H9 (cell line): Measurements from ENCODE around the gene TSPAN5. TPM values are rescaled to one million over a fixed set of nuclear protein-coding genes. Genes with fewer than 3 reads are reported as not detected.

ENCODE experiments used
- DNase-seq: peaks from one replicate; pipeline ENCODE4 v3.0.0-alpha.2; 2017
- H2AFZ ChIP-seq: one replicate; pipeline ENCODE4 v1.6.1; 2013; ENCODE audit warnings: mild to moderate bottlenecking, low read length, control low read depth, moderate library complexity
- H2AK5ac ChIP-seq: 2 replicates; pipeline ENCODE4 v1.6.1; 2013; ENCODE audit warnings: low read length, control low read depth, mixed read lengths; ENCODE audit not compliant: insufficient read length
- H2BK120ac ChIP-seq: one replicate; pipeline ENCODE4 v1.6.1; 2013; ENCODE audit warnings: low read depth, mild to moderate bottlenecking, low read length, control low read depth, inconsistent platforms; ENCODE audit not compliant: poor library complexity, severe bottlenecking
- H2BK12ac ChIP-seq: 2 replicates; pipeline ENCODE4 v1.6.1; 2013; ENCODE audit warnings: low read length, control low read depth, mixed read lengths, low read depth; ENCODE audit not compliant: insufficient read length
- H2BK15ac ChIP-seq: 2 replicates; pipeline ENCODE4 v1.6.1; 2013; ENCODE audit warnings: low read depth, low read length, control low read depth
- H2BK20ac ChIP-seq: one replicate; pipeline ENCODE4 v1.6.1; 2013; ENCODE audit warnings: low read depth, mild to moderate bottlenecking, low read length, control low read depth, inconsistent platforms; ENCODE audit not compliant: poor library complexity, severe bottlenecking
- H2BK5ac ChIP-seq: 2 replicates; pipeline ENCODE4 v1.6.1; 2013; ENCODE audit warnings: low read length, control low read depth, mixed read lengths; ENCODE audit not compliant: insufficient read length
- H3K14ac ChIP-seq: 2 replicates; pipeline ENCODE4 v1.6.1; 2013; ENCODE audit warnings: low read length, control low read depth; ENCODE audit not compliant: insufficient read depth
- H3K18ac ChIP-seq: 2 replicates; pipeline ENCODE4 v1.6.1; 2013; ENCODE audit warnings: low read depth, mild to moderate bottlenecking, mixed read lengths, low read length, control low read depth; ENCODE audit not compliant: insufficient read length
- H3K23ac ChIP-seq: 2 replicates; pipeline ENCODE4 v1.6.1; 2013; ENCODE audit warnings: low read length, control low read depth, mixed read lengths, low read depth; ENCODE audit not compliant: insufficient read length
- H3K23me2 ChIP-seq: 2 replicates; pipeline ENCODE4 v1.6.1; 2013; ENCODE audit warnings: low read depth, mild to moderate bottlenecking, mixed read lengths, low read length, control low read depth; ENCODE audit not compliant: insufficient read length, poor library complexity, severe bottlenecking
- H3K27ac ChIP-seq: 2 replicates; pipeline ENCODE4 v1.5.1; 2013; ENCODE audit warnings: low read length, control low read depth, mixed read lengths, low read depth; ENCODE audit not compliant: insufficient read length
- H3K27me3 ChIP-seq: 2 replicates; pipeline ENCODE4 v1.6.1; 2013; ENCODE audit warnings: low read length, control low read depth, inconsistent platforms; ENCODE audit not compliant: insufficient read depth
- H3K4ac ChIP-seq: 2 replicates; pipeline ENCODE4 v1.6.1; 2013; ENCODE audit warnings: low read depth, mild to moderate bottlenecking, control low read depth, inconsistent platforms, low read length, moderate library complexity
- H3K4me1 ChIP-seq: 2 replicates; pipeline ENCODE4 v1.6.1; 2013; ENCODE audit warnings: low read length, control low read depth, inconsistent platforms; ENCODE audit not compliant: insufficient read depth
- H3K4me2 ChIP-seq: 2 replicates; pipeline ENCODE4 v1.6.1; 2013; ENCODE audit warnings: low read length, control low read depth, mixed read lengths; ENCODE audit not compliant: insufficient read length, insufficient read depth
- H3K56ac ChIP-seq: 2 replicates; pipeline ENCODE4 v1.6.1; 2013; ENCODE audit warnings: low read depth, mild to moderate bottlenecking, mixed read lengths, low read length, control low read depth; ENCODE audit not compliant: insufficient read length
- H3K79me1 ChIP-seq: 2 replicates; pipeline ENCODE4 v1.6.1; 2013; ENCODE audit warnings: low read depth, mild to moderate bottlenecking, moderate library complexity, low read length, control low read depth, inconsistent platforms; ENCODE audit not compliant: insufficient read depth, poor library complexity, severe bottlenecking
- H3K79me2 ChIP-seq: 2 replicates; pipeline ENCODE4 v1.6.1; 2013; ENCODE audit warnings: low read length, control low read depth, inconsistent platforms; ENCODE audit not compliant: insufficient read depth
- H3K9ac ChIP-seq: 2 replicates; pipeline ENCODE4 v1.6.1; 2013; ENCODE audit warnings: low read length, control low read depth, mixed read lengths; ENCODE audit not compliant: insufficient read length; ENCODE audit errors: extremely low read depth
- H3K9me3 ChIP-seq: one replicate; pipeline ENCODE4 v1.6.1; 2013; ENCODE audit warnings: low read depth, low read length, inconsistent platforms; ENCODE audit not compliant: control insufficient read depth
- H3T11ph ChIP-seq: one replicate; pipeline ENCODE4 v1.6.1; 2013; ENCODE audit warnings: mild to moderate bottlenecking, low read length, control low read depth, inconsistent platforms
- H4K20me1 ChIP-seq: one replicate; pipeline ENCODE4 v1.6.1; 2013; ENCODE audit not compliant: control insufficient read depth, insufficient read length, insufficient read depth
- H4K5ac ChIP-seq: 2 replicates; pipeline ENCODE4 v1.6.1; 2013; ENCODE audit warnings: low read depth, mild to moderate bottlenecking, mixed read lengths, low read length, control low read depth; ENCODE audit not compliant: insufficient read length
- H4K8ac ChIP-seq: replicated peaks from 2 replicates; pipeline ENCODE4 v1.6.1; 2013; ENCODE audit warnings: low read length, control low read depth, mixed read lengths, low read depth; ENCODE audit not compliant: insufficient read length
- H4K91ac ChIP-seq: 2 replicates; pipeline ENCODE4 v1.6.1; 2013; ENCODE audit warnings: low read depth, mild to moderate bottlenecking, moderate library complexity, mixed read lengths, low read length, control low read depth; ENCODE audit not compliant: insufficient read length
- H3K27ac Mint-ChIP-seq, 3 experiments: 2 replicates in 2 of 3; 3 replicates in 1 of 3; pipeline ENCODE4 v1.8.0; 2020 to 2021; ENCODE audit warnings: mixed read lengths in 3 of 3, mild to moderate bottlenecking in 1 of 3, moderate library complexity in 1 of 3
- H3K27me3 Mint-ChIP-seq: 2 replicates; pipeline ENCODE4 v1.8.0; 2021; ENCODE audit warnings: low read depth, mild to moderate bottlenecking, moderate library complexity, mixed read lengths
- H3K36me3 Mint-ChIP-seq, 3 experiments: 2 replicates in 2 of 3; 3 replicates in 1 of 3; pipeline ENCODE4 v1.8.0; 2020 to 2021; ENCODE audit warnings: low read depth in 3 of 3, mixed read lengths in 3 of 3; ENCODE audit not compliant: insufficient read depth in 1 of 3
- H3K4me1 Mint-ChIP-seq, 2 experiments: 2 replicates each; pipeline ENCODE4 v1.8.0; 2020; ENCODE audit warnings: mixed read lengths in 2 of 2
- H3K4me3 Mint-ChIP-seq, 2 experiments: 2 replicates in 1 of 2; 3 replicates in 1 of 2; pipeline ENCODE4 v1.8.0; 2020 to 2021; ENCODE audit warnings: mild to moderate bottlenecking in 2 of 2, mixed read lengths in 2 of 2, moderate library complexity in 1 of 2
- H3K9me3 Mint-ChIP-seq, 2 experiments: 2 replicates in 1 of 2; 3 replicates in 1 of 2; pipeline ENCODE4 v1.8.0; 2020; ENCODE audit warnings: mild to moderate bottlenecking in 2 of 2, mixed read lengths in 2 of 2, moderate library complexity in 1 of 2
- WGBS: extraction: QIAGEN DNeasy Blood & Tissue Kit; methylation state at CpG from one replicate; pipeline ENCODE4 v1.1.7; 2013; ENCODE audit warnings: missing lambda C conversion rate, low lambda C conversion rate, mixed read lengths; ENCODE audit not compliant: insufficient read length; ENCODE audit errors: extremely low coverage; 5-methylcytosine and 5-hydroxymethylcytosine counted together
- total RNA-seq: library from RNA; stranded (reverse); gene quantifications from 2 replicates; pipeline ENCODE4 v1.2.1, GENCODE V29; 2021
- TF ChIP-seq, protein P1 (sequence below): fragments of 200-600 bp; sonication (generic); conservative IDR thresholded peaks from 3 replicates; pipeline ENCODE4 v1.8.0; 2021; ENCODE audit warnings: antibody characterized with exemption, mild to moderate bottlenecking

TSPAN5 gene
- total RNA-seq, 1 experiment from 2014 or later, result 7.0 TPM

DNA sequence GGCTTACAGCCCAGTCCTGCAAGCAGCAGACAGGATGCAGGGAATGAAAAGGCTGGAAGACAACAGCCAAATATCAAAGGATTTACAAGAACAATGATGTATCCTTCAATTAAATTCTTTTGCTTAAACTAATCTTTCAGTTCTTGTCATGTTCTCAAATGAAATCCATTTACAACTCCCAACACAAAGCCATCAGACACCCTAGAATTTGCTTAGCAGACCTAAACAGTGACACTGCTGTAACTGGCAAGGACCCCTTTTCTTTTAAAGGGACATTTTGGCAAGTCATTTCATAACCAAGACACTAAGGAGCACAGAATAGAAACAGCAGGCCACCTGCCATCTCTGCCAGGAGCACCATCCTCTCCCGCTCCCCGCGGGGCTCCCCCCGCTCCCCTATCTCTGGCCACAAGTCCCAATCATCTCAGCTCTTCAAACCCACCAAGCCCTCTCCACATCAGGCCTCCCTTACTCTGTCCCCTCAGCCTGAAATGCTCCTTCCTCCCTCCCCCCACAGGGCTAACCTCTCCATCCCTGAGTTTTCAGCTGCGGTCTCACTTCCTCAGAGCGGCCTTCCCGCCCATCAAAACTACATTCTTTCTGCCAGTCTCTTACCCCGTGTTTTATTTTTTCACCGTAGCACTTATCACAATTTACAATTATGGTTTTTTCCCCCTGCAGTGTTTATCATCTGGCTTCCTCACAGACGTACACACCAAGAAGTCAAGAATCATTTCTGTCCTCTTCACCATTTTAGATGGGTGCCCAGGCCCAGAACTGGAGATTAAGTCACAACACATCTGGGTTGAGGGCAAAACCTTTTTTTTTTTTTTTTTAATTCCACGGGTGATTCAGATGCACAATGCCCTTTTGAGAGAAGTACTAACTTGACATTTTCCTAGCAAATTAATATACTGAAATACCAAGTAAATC is 45.8 kb downstream of the TSPAN5 start:
- Histone ChIP-seq H2AFZ (no peak overlapping the region), H3K4ac (no peak overlapping the region), H4K91ac (no peak overlapping the region), H2BK12ac (no peak overlapping the region), H3K79me2 (peaks cover 2% of the 10 kb centered on the region; the same call in 1 of the 2 replicates), H3K18ac (no peak overlapping the region), H3K27me3 (no peaks in the 10 kb centered on the region), H3K4me2 (no peak overlapping the region), H2BK15ac (no peak overlapping the region), H2AK5ac (no peak overlapping the region), H3K14ac (no peak overlapping the region), H4K20me1 (no peaks in the 10 kb centered on the region), H3K9ac (no peak overlapping the region), H3K79me1 (no peaks in the 10 kb centered on the region), H4K8ac (no peak overlapping the region), H3K23me2 (no peaks in the 10 kb centered on the region), H3K56ac (no peak overlapping the region), H3K4me1 (peaks cover 18% of the 10 kb centered on the region), H3K23ac (no peak overlapping the region), H4K5ac (no peak overlapping the region), H2BK5ac (no peak overlapping the region), H3K27ac (no peak overlapping the region), H3K9me3 (no peaks in the 10 kb centered on the region), H2BK120ac (no peak overlapping the region), H3T11ph (no peak overlapping the region), H2BK20ac (no peak overlapping the region)
- WGBS, result no CpG with 5 or more reads among the region's 11 CpGs
- H3K9me3 Mint-ChIP-seq, result no peaks in the 10 kb centered on the region
- peak overlapping the region in 1 of 2 experiments; percentile 48; a peak in 3 of 5 replicates for H3K4me3 Mint-ChIP-seq
- DNase-seq, result peak; percentile 34
- H3K27me3 Mint-ChIP-seq, result no peaks in the 10 kb centered on the region
- H3K27ac Mint-ChIP-seq, result peak overlapping the region; percentile 18 to 91 (median 79); a peak in 5 of 7 replicates
- TF ChIP-seq, protein P1, sequence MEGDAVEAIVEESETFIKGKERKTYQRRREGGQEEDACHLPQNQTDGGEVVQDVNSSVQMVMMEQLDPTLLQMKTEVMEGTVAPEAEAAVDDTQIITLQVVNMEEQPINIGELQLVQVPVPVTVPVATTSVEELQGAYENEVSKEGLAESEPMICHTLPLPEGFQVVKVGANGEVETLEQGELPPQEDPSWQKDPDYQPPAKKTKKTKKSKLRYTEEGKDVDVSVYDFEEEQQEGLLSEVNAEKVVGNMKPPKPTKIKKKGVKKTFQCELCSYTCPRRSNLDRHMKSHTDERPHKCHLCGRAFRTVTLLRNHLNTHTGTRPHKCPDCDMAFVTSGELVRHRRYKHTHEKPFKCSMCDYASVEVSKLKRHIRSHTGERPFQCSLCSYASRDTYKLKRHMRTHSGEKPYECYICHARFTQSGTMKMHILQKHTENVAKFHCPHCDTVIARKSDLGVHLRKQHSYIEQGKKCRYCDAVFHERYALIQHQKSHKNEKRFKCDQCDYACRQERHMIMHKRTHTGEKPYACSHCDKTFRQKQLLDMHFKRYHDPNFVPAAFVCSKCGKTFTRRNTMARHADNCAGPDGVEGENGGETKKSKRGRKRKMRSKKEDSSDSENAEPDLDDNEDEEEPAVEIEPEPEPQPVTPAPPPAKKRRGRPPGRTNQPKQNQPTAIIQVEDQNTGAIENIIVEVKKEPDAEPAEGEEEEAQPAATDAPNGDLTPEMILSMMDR, result no peak
- peaks cover 47 to 57% of the 10 kb centered on the region in 2 experiments for H3K4me1 Mint-ChIP-seq
- H3K36me3 Mint-ChIP-seq, result no peaks in the 10 kb centered on the region
